AG04449 (cell line): Measurements from ENCODE around the gene SKAP1.

Source experiments
- CTCF ChIA-PET: fragments of 350-600 bp; formaldehyde crosslinking; extraction: SDS; loops from one replicate; lab custom pipeline; 2021; ENCODE audit warnings: antibody characterized with exemption; lab: Yijun Ruan, JAX
- POLR2A ChIA-PET: fragments of 400-600, 350-600 bp; formaldehyde crosslinking; extraction: SDS; loops from one replicate; lab custom pipeline; 2020; ENCODE audit warnings: antibody characterized with exemption, inconsistent platforms; lab: Yijun Ruan, JAX
- DNase-seq: peaks from one replicate; pipeline ENCODE4 v3.0.0-alpha.2; 2010; ENCODE audit warnings: low read depth, low spot score
- H3K4me3 ChIP-seq: 2 replicates; pipeline ENCODE4 v1.5.1; 2011; ENCODE audit warnings: low read depth, mild to moderate bottlenecking, control low read depth, low read length
- TF ChIP-seq, protein P1 (sequence below): IDR thresholded peaks from one replicate; pipeline ENCODE4 v1.5.1; 2011; ENCODE audit warnings: mild to moderate bottlenecking, moderate library complexity, low read length, control low read depth, inconsistent platforms; ENCODE audit not compliant: insufficient read depth; ENCODE audit errors: missing control alignments

SKAP1 gene

DNA sequence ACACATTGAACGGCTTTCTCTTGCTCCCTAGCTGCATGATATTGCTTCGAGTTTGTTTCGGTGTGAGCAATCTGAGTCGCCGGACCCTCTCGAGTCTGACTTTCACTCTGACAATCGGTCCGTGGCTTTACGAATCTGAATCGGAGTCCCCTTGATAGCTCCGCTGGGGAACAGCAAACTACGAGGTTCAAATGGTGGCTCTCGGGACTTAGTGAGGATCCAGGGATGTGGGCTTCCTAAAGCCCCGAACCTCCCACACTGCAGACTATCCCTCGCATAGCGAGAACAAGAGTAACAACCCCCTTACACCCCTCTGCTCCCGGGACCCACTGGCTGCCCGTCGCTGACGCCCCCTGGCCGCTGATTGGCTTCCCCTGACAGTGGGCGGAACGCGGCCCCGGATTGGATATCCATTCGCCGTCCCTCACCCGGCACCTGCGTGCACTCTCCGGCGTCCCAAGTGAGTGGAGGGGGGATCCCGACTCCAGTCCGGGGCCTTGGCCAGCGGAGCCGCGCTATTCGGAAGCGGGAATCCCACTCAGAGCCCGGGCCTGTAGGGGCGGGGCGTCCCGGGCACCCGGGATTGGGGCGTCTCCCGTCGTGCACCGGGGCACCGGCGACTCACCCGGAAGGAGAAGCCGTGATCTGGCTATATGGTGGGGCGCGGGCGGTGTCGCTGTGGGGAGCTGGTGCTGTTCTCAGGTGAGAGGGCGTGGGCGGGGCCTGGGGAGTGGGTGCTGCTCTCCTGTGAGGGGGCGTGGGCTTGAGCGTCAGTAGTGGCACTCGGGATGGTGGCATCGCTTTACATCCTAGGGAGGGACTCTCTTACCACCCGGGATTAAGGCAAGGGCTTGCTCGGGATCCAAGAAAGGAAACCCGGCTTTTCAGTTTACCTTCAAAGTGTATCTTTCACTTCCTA is 322.6 kb downstream of the SKAP1 start, which contains the start of gene SNX11:
Gene SNX11, plus strand, starts transcription at position 630 of the 919 bp plus-strand sequence. CDS start 4,278 bp downstream, outside the sequence.
- POLR2A ChIA-PET, result interaction anchor here (0.6 to 2.0 kb wide), 3 partner anchors 14 to 89 kb away, joined by 3 to 10 read pairs (median 4); no protein-coding TSS in a partner anchor
- TF ChIP-seq, protein P1, sequence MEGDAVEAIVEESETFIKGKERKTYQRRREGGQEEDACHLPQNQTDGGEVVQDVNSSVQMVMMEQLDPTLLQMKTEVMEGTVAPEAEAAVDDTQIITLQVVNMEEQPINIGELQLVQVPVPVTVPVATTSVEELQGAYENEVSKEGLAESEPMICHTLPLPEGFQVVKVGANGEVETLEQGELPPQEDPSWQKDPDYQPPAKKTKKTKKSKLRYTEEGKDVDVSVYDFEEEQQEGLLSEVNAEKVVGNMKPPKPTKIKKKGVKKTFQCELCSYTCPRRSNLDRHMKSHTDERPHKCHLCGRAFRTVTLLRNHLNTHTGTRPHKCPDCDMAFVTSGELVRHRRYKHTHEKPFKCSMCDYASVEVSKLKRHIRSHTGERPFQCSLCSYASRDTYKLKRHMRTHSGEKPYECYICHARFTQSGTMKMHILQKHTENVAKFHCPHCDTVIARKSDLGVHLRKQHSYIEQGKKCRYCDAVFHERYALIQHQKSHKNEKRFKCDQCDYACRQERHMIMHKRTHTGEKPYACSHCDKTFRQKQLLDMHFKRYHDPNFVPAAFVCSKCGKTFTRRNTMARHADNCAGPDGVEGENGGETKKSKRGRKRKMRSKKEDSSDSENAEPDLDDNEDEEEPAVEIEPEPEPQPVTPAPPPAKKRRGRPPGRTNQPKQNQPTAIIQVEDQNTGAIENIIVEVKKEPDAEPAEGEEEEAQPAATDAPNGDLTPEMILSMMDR, result no peak
- peak within 1 kb of the TSS; percentile 97 for H3K4me3 ChIP-seq

DNA sequence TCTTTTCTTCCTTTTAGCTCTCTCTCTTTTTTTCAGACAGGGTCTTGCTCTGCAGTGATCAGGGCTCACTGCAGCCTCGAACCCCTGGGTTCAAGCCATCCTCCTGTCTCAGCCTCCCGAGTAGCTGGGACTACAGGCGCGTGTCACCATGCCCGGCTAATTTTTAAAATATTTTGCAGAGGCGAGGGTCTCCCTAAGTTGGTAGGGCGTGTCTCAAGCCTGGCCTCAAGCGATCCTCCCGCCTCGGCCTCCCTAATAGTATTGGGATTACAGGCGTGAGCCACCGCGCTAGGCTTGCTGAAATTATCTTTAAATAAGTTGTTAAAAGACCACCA is 323.2 kb downstream of the SKAP1 start:
- peak overlapping the region; percentile 97 for H3K4me3 ChIP-seq
- DNase-seq, result no peak
- ChIA-PET POLR2A (interaction anchor here (0.6 to 2.0 kb wide), 2 partner anchors 81 to 89 kb away, joined by 3 to 10 read pairs; no protein-coding TSS in a partner anchor), CTCF (interaction anchor here (0.9 to 4.3 kb wide), 7 partner anchors 10 to 128 kb away, joined by 3 to 48 read pairs (median 6); no protein-coding TSS in a partner anchor)
- TF ChIP-seq, protein P1, result no peak

More for the DNA sequence above, 322.6 kb downstream of the SKAP1 start, which contains the start of gene SNX11:
- CTCF ChIA-PET, result interaction anchor here (0.9 to 4.3 kb wide), 18 partner anchors 10 to 201 kb away, joined by 3 to 48 read pairs (median 4); no protein-coding TSS in a partner anchor
- DNase-seq, result peak; percentile 24

DNA sequence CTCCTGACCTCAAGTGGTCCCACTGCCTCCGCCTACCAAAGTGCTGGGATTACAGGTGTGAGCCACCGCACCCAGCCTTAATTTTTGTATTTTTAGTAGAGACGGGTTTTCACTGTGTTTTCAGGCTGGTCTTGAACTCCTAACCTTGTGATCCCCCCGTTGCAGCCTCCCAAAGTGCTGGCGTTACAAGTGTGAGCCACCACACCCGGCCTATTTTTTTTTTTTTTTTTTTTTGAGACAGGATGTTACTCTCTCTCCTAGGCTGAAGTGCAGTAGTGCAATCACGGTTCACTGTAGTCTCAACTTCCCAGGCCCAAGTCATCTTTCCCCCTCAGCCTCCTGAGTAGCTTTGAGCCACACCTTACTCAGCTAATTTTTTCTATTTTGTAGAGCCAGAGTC is 325.6 kb downstream of the SKAP1 start:
- POLR2A ChIA-PET, result no interaction called here
- no peak overlapping the region for H3K4me3 ChIP-seq
- CTCF ChIA-PET, result interaction anchor here (1.0 to 2.2 kb wide), 2 partner anchors 23 to 158 kb away, joined by 3 to 5 read pairs; no protein-coding TSS in a partner anchor
- TF ChIP-seq, protein P1, result no peak
- DNase-seq, result no peak

DNA sequence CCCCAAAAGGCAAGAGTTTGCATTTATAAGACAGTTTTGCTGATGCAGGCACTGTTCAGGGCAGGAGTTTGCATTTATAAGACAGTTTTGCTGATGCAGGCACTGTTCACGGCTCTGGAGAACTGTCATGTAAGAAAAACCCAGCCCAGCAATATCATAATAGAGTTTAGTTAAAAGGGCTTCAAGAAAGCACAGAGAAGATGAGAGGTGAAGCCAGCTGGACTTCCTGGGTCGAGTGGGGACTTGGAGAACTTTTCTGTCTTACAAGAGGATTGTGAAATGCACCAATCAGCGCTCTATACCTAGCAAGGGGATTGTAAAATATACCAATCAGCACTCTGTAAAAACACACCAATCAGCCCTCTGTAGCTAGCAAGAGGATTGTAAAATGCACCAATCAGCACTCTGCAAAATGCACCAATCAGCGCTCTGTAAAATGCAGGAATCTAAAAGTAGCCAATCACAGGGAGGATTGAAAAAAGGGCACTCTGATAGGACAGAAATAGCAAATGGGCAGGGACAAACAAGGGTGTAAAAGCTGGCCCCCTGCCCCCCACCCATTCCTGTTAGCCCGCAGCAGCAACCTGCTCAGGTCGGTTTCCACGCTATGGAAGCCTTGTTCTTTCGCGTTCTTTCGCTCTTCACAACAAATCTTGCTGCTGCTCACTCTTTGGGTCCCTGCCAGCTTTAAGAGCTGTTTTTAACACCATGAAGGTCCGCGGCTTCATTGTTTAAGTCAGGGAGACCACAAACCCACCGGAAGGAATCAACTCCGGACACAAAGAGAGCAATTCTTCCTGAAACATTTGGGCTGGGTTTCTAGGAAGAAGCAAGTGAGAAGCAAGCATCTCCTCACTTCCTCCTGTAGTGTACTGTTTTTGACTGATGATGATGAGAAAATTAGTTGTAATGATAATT is 327.0 kb downstream of the SKAP1 start:
- ChIA-PET CTCF (interaction anchor here (2.2 kb wide), 1 partner anchor 156 kb away, joined by 5 read pairs; no protein-coding TSS in a partner anchor), POLR2A (no interaction called here)
- TF ChIP-seq, protein P1, result no peak
- no peak for DNase-seq
- H3K4me3 ChIP-seq, result no peak overlapping the region

DNA sequence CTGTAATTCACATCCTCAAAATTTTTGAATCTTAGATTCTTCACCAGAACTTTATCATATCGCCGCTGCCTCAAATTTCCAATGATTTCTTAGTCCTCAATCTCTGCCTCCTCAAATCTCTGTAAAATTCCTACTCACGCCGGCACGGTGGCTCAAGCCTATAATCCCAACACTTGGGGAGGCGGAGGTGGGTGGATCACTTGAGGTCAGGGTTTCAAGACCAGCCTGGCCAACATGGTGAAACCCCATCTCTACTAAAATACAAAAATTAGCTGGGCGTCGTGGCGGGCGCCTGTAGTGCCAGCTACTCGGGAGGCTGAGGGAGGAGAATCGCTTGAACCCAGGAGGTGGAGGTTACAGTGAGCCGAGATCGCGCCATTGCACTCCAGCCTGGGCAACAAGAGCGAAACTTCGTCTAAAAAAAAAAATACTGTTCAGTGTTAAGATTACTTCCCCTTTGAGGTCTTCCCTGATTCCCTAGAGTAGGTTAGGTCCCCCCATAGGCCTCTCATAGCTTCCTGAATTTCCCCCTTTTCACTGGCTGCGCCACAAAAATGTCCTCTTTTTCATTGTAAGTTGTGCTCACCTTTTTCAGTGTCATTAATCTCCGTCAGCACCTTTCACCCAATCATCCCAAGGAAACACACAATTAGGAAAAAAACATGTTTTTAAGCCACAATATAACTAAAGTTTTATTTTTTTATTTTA is 327.8 kb downstream of the SKAP1 start:
- no peak for DNase-seq
- TF ChIP-seq, protein P1, result no peak
- H3K4me3 ChIP-seq, result no peak overlapping the region
- ChIA-PET POLR2A (interaction anchor here (2.7 kb wide), 1 partner anchor 53 kb away, joined by 13 read pairs; the partner anchor contains the start of gene NFE2L1), CTCF (interaction anchor here (2.2 kb wide), 1 partner anchor 155 kb away, joined by 5 read pairs; no protein-coding TSS in a partner anchor)
